Kidney epithelial cell (primary cell): ENCODE measurements around the gene WDR48. TPM values are rescaled to one million over a fixed set of nuclear protein-coding genes. Genes with fewer than 3 reads are reported as not detected.
A peak's percentile ranks its signal among the peaks of the same experiment; 100 is the strongest.

Experiments used
- DNase-seq: peaks from one replicate; pipeline ENCODE4 v3.0.0-alpha.2; 2010; ENCODE audit warnings: low read depth
- H3K27me3 ChIP-seq: 2 replicates; pipeline ENCODE4 v1.6.0; 2011; ENCODE audit warnings: low read length; ENCODE audit not compliant: control insufficient read depth, insufficient read depth
- H3K36me3 ChIP-seq: 2 replicates; pipeline ENCODE4 v1.5.1; 2011; ENCODE audit warnings: low read length; ENCODE audit not compliant: control insufficient read depth, insufficient read depth
- H3K4me3 ChIP-seq: 2 replicates; pipeline ENCODE4 v1.5.1; 2011; ENCODE audit warnings: low read depth, mild to moderate bottlenecking, control low read depth, low read length
- CTCF ChIP-seq: IDR thresholded peaks from 2 replicates; pipeline ENCODE4 v1.5.1; 2011; ENCODE audit warnings: mild to moderate bottlenecking, moderate library complexity, low read length, control low read depth, inconsistent platforms; ENCODE audit not compliant: insufficient read depth, poor library complexity, severe bottlenecking
- total RNA-seq: library from RNA; depleted of rRNA; stranded (reverse); fragments of >200 nt; gene quantifications from 2 replicates; pipeline ENCODE4 v1.2.3, GENCODE V29; 2015

Gene WDR48
- total RNA-seq, 1 donor from 2014 or later: 33.2 TPM

- no peaks in the 10 kb centered on the region for H3K27me3 ChIP-seq
- H3K36me3 ChIP-seq: no peaks in the 10 kb centered on the region
- no peak for DNase-seq
- H3K4me3 ChIP-seq: no peak overlapping the region
- no peak for TF ChIP-seq CTCF
Observed at GRCh38 chr3:39025222-39025970, 26.4 kb upstream of the WDR48 start.

- Histone ChIP-seq H3K4me3 (no peak overlapping the region), H3K27me3 (no peaks in the 10 kb centered on the region), H3K36me3 (no peaks in the 10 kb centered on the region)
- DNase-seq: no peak
- TF ChIP-seq CTCF: no peak
Observed at GRCh38 chr3:39028546-39028945, 23.3 kb upstream of the WDR48 start.

GRCh38 chr3:39029556-39029955 is 22.3 kb upstream of the WDR48 start:
- DNase-seq: no peak
- no peak for TF ChIP-seq CTCF
- no peaks in the 10 kb centered on the region for H3K27me3 ChIP-seq
- no peak overlapping the region for H3K4me3 ChIP-seq
- no peaks in the 10 kb centered on the region for H3K36me3 ChIP-seq

- TF ChIP-seq CTCF: no peak
- Histone ChIP-seq H3K36me3 (no peaks in the 10 kb centered on the region), H3K4me3 (no peak overlapping the region), H3K27me3 (no peaks in the 10 kb centered on the region)
- DNase-seq: peak; percentile 25
Observed at GRCh38 chr3:39038165-39038564, 13.7 kb upstream of the WDR48 start.

GRCh38 chr3:39050029-39050428 is 1.8 kb upstream of the WDR48 start:
- Histone ChIP-seq H3K27me3 (no peaks in the 10 kb centered on the region), H3K36me3 (no peaks in the 10 kb centered on the region), H3K4me3 (no peak overlapping the region)
- DNase-seq: no peak
- TF ChIP-seq CTCF: no peak

- DNase-seq: no peak
- Histone ChIP-seq H3K4me3 (peak overlapping the region; percentile 87), H3K27me3 (no peaks in the 10 kb centered on the region), H3K36me3 (no peaks in the 10 kb centered on the region)
- TF ChIP-seq CTCF: no peak
Observed at GRCh38 chr3:39052583-39052982, 767 bp downstream of the WDR48 start.
